Activated CD8-positive, alpha-beta memory T cell treated with anti-CD3 and anti-CD28 coated beads, Interleukin-2, amount 50 U/mL, for 24 hours (primary cell): ENCODE data around the gene EXOSC9.
"Not testable (repeated sequence)": the region's sequence is repeated elsewhere in the genome, so short reads cannot be mapped to it uniquely, and the experiment has no call there.

Experiments used
- DNase-seq: peaks from one replicate; pipeline ENCODE4 v3.0.0-alpha.2; 2020; ENCODE audit errors: extremely low read depth

EXOSC9 gene

GRCh38 chr4:121800961-121801714 is at the start of gene EXOSC9:
Gene EXOSC9 (plus strand): TSS chr4:121801323. CDS start chr4:121801425, 102 bp downstream.
- peak; percentile 85 for DNase-seq

GRCh38 chr4:121752142-121752541 is 49.0 kb upstream of the EXOSC9 start:
- DNase-seq = not testable (repeated sequence)

GRCh38 chr4:121758925-121759568 is 42.1 kb upstream of the EXOSC9 start:
- DNase-seq = no peak

- no peak for DNase-seq
Measured at GRCh38 chr4:121760205-121760604, 40.9 kb upstream of the EXOSC9 start.

GRCh38 chr4:121764303-121764701 is 36.8 kb upstream of the EXOSC9 start:
- DNase-seq = no peak

- no peak for DNase-seq
Measured at GRCh38 chr4:121764702-121765367, 36.3 kb upstream of the EXOSC9 start, which contains the start of gene SMIM43. Gene SMIM43 (minus strand): TSS chr4:121765164. CDS start chr4:121765105, 59 bp downstream.

- no peak for DNase-seq
Measured at GRCh38 chr4:121765368-121765705, 35.8 kb upstream of the EXOSC9 start.

GRCh38 chr4:121765971-121766538 is 35.1 kb upstream of the EXOSC9 start:
- no peak for DNase-seq

GRCh38 chr4:121767166-121767565 is 34.0 kb upstream of the EXOSC9 start:
- DNase-seq = no peak

- DNase-seq = no peak
Measured at GRCh38 chr4:121769341-121769740, 31.8 kb upstream of the EXOSC9 start.

GRCh38 chr4:121771869-121772268 is 29.3 kb upstream of the EXOSC9 start:
- DNase-seq = no peak

GRCh38 chr4:121773883-121774282 is 27.2 kb upstream of the EXOSC9 start:
- DNase-seq = no peak

- DNase-seq = no peak
Measured at GRCh38 chr4:121776610-121777401, 24.3 kb upstream of the EXOSC9 start.

- DNase-seq = no peak
Measured at GRCh38 chr4:121777625-121778024, 23.5 kb upstream of the EXOSC9 start.

GRCh38 chr4:121778991-121779628 is 22.0 kb upstream of the EXOSC9 start:
- no peak for DNase-seq

- DNase-seq = no peak
Measured at GRCh38 chr4:121783210-121783609, 17.9 kb upstream of the EXOSC9 start.

GRCh38 chr4:121784401-121784800 is 16.7 kb upstream of the EXOSC9 start:
- no peak for DNase-seq

GRCh38 chr4:121784975-121785374 is 16.1 kb upstream of the EXOSC9 start:
- DNase-seq = no peak

- no peak for DNase-seq
Measured at GRCh38 chr4:121785479-121785878, 15.6 kb upstream of the EXOSC9 start.

GRCh38 chr4:121786221-121786620 is 14.9 kb upstream of the EXOSC9 start:
- DNase-seq = no peak

- DNase-seq = no peak
Measured at GRCh38 chr4:121788896-121789295, 12.2 kb upstream of the EXOSC9 start.
